HG02943 (cell line): ENCODE measurements around the gene ABHD17B.
"Not testable (repeated sequence)": the region's sequence is repeated elsewhere in the genome, so short reads cannot be mapped to it uniquely, and the experiment has no call there.

Source experiments
- ATAC-seq: cut with Tn5 transposase; IDR thresholded peaks from one replicate; pipeline ENCODE4 v1.9.1; 2021; ENCODE audit warnings: mild to moderate bottlenecking, low read depth, moderate library complexity; ENCODE audit not compliant: unreplicated experiment

The ABHD17B gene

GRCh38 chr9:71911061-71911907 is at the start of gene ABHD17B, which contains the start of gene C9orf85:
ABHD17B (minus strand) TSS chr9:71911193; CDS start chr9:71875080, 36,113 bp downstream.
C9orf85 (plus strand) TSS chr9:71911639; CDS start chr9:71911735, 96 bp downstream.
- ATAC-seq, result peak; percentile 93

- peak; percentile 85 for ATAC-seq
These were observed 44.4 kb upstream of the ABHD17B start for GRCh38 chr9:71955300-71955915.

- not testable (repeated sequence) for ATAC-seq
These were observed 43.7 kb upstream of the ABHD17B start for GRCh38 chr9:71954652-71955051.

- no peak for ATAC-seq
These were observed 33.9 kb upstream of the ABHD17B start for GRCh38 chr9:71944754-71945375.

- ATAC-seq, result no peak
These were observed 31.1 kb upstream of the ABHD17B start for GRCh38 chr9:71941998-71942567.

- ATAC-seq, result no peak
These were observed 30.1 kb upstream of the ABHD17B start for GRCh38 chr9:71941060-71941568.

GRCh38 chr9:71937898-71938297 is 26.9 kb upstream of the ABHD17B start:
- ATAC-seq, result no peak

GRCh38 chr9:71937070-71937625 is 26.2 kb upstream of the ABHD17B start:
- ATAC-seq, result no peak

GRCh38 chr9:71936066-71936465 is 25.1 kb upstream of the ABHD17B start:
- ATAC-seq, result no peak

GRCh38 chr9:71931166-71931565 is 20.2 kb upstream of the ABHD17B start:
- ATAC-seq, result no peak

GRCh38 chr9:71929791-71930440 is 18.9 kb upstream of the ABHD17B start:
- no peak for ATAC-seq

- no peak for ATAC-seq
These were observed 18.2 kb upstream of the ABHD17B start for GRCh38 chr9:71929223-71929622.

GRCh38 chr9:71928806-71929205 is 17.8 kb upstream of the ABHD17B start:
- ATAC-seq, result no peak

GRCh38 chr9:71928376-71928775 is 17.4 kb upstream of the ABHD17B start:
- ATAC-seq, result no peak

GRCh38 chr9:71925834-71926233 is 14.8 kb upstream of the ABHD17B start:
- ATAC-seq, result no peak

- no peak for ATAC-seq
These were observed 13.6 kb upstream of the ABHD17B start for GRCh38 chr9:71924576-71924975.

- ATAC-seq, result no peak
These were observed 10.3 kb upstream of the ABHD17B start for GRCh38 chr9:71921190-71921814.

GRCh38 chr9:71920456-71921189 is 9.6 kb upstream of the ABHD17B start:
- ATAC-seq, result no peak

- ATAC-seq, result no peak
These were observed 7.4 kb upstream of the ABHD17B start for GRCh38 chr9:71918419-71918818.
